Esophagus muscularis mucosa (tissue), 3 donors: Measurements from ENCODE around the gene SYN1.

Source experiments
- CTCF ChIP-seq, 3 experiments: fragments of 200-600 bp in 2 of 3; fragments of 450-650 bp in 1 of 3; sonication (generic) in 2 of 3; IDR thresholded peaks; one replicate each; pipeline ENCODE4 v1.5.1; 2017 to 2019; ENCODE audit warnings: antibody characterized with exemption in 3 of 3, mild to moderate bottlenecking in 2 of 3, moderate library complexity in 1 of 3
- POLR2A ChIP-seq: fragments of 450-650 bp; IDR thresholded peaks from one replicate; pipeline ENCODE4 v1.6.1; 2017; ENCODE audit warnings: antibody characterized with exemption, moderate library complexity, mild to moderate bottlenecking, low read depth

- TF ChIP-seq CTCF (IDR thresholded peaks at IDR 0.05), result no peak
- no peak for TF ChIP-seq POLR2A
Measured at GRCh38 chrX:47560934-47561658, 58.6 kb downstream of the SYN1 start, which contains the start of gene ARAF.
